ENCODE results near the gene TMEM184B. TPM values are rescaled to one million over a fixed set of nuclear protein-coding genes. Genes with fewer than 3 reads are reported as not detected.

The TMEM184B gene
- total RNA-seq, 1 experiment from 2014 or later, result 54.2 TPM

GRCh38 chr22:38205261-38206128 lies 67.3 kb downstream of the TMEM184B start:
- no peak overlapping the region for H3K4me3 ChIP-seq (ENCODE audit: low read depth in 2 of 2, low read length in 2 of 2)
- H3K36me3 ChIP-seq (ENCODE audit: control insufficient read depth, insufficient read depth, low read length), result no peaks in the 10 kb centered on the region; the same call in 1 of the 2 replicates
- TF ChIP-seq TCF7L2 (IDR thresholded peaks at IDR 0.05; ENCODE audit: low read depth, low read length), result no peak
- no peak for TF ChIP-seq SIN3A (IDR thresholded peaks at IDR 0.05; ENCODE audit: borderline replicate concordance, insufficient read depth, low read depth, low read length)
- no peak for TF ChIP-seq REST (IDR thresholded peaks at IDR 0.05; ENCODE audit: insufficient read depth in 1 of 2, low read depth in 2 of 2, low read length in 1 of 2)
- no peak for TF ChIP-seq POLR2AphosphoS5 (IDR thresholded peaks at IDR 0.05; ENCODE audit: low read depth, low read length)
- TF ChIP-seq CTCF (IDR thresholded peaks at IDR 0.05), result no peak
- intact Hi-C loops (cut with micrococcal nuclease; ENCODE audit: unreplicated experiment), result no loop called here
- H3K4me1 ChIP-seq (ENCODE audit: control insufficient read depth, insufficient read depth, low read length), result no peaks in the 10 kb centered on the region; the same call in 1 of the 2 replicates
- in situ Hi-C loops (cut with HindIII; ENCODE audit: low pct_unique_long_range_greater_than_20kb, low sequenced_read_pairs), result no loop called here
- no TSS peak for BruUV-seq (replicated peaks)
- DNase-seq (ENCODE audit: low read depth, low spot score) (no peak), ATAC-seq (no peak)
- H3K9me3 ChIP-seq (ENCODE audit: control insufficient read depth, insufficient read depth, low read depth, low read length), result no peaks in the 10 kb centered on the region
- H3K27ac ChIP-seq (ENCODE audit: low read length), result no peak overlapping the region
- ChIA-PET POLR2A (interaction anchor here (0.7 kb wide), 1 partner anchor 95 kb away, joined by 3 read pairs; the partner anchor contains the start of gene BAIAP2L2), CTCF (no interaction called here)
- no peaks in the 10 kb centered on the region for H3K27me3 ChIP-seq (ENCODE audit: control insufficient read depth, insufficient read depth, low read length)

- DNase-seq (ENCODE audit: low read depth, low spot score), result no peak
- in situ Hi-C loops (cut with HindIII; ENCODE audit: low pct_unique_long_range_greater_than_20kb, low sequenced_read_pairs) (no loop called here), intact Hi-C loops (cut with micrococcal nuclease; ENCODE audit: unreplicated experiment) (no loop called here)
- no peak for TF ChIP-seq TCF7L2 (IDR thresholded peaks at IDR 0.05; ENCODE audit: low read depth, low read length)
- TF ChIP-seq POLR2AphosphoS5 (IDR thresholded peaks at IDR 0.05; ENCODE audit: low read depth, low read length), result no peak
- TF ChIP-seq REST (IDR thresholded peaks at IDR 0.05; ENCODE audit: insufficient read depth in 1 of 2, low read depth in 2 of 2, low read length in 1 of 2), result no peak
- TF ChIP-seq SIN3A (IDR thresholded peaks at IDR 0.05; ENCODE audit: borderline replicate concordance, insufficient read depth, low read depth, low read length), result no peak
- TF ChIP-seq CTCF (IDR thresholded peaks at IDR 0.05), result no peak
- H3K9me3 ChIP-seq (ENCODE audit: control insufficient read depth, insufficient read depth, low read depth, low read length), result no peaks in the 10 kb centered on the region
- ChIA-PET POLR2A (no interaction called here), CTCF (no interaction called here)
- BruUV-seq (replicated peaks), result no TSS peak
- no peak overlapping the region for H3K4me3 ChIP-seq (ENCODE audit: low read depth in 2 of 2, low read length in 2 of 2)
- H3K36me3 ChIP-seq (ENCODE audit: control insufficient read depth, insufficient read depth, low read length), result no peaks in the 10 kb centered on the region; the same call in 1 of the 2 replicates
- H3K27ac ChIP-seq (ENCODE audit: low read length), result no peak overlapping the region
- ATAC-seq, result no peak
- H3K4me1 ChIP-seq (ENCODE audit: control insufficient read depth, insufficient read depth, low read length), result no peaks in the 10 kb centered on the region; the same call in 1 of the 2 replicates
- H3K27me3 ChIP-seq (ENCODE audit: control insufficient read depth, insufficient read depth, low read length), result no peaks in the 10 kb centered on the region
These were observed 68.0 kb downstream of the TMEM184B start for GRCh38 chr22:38204784-38205183.

All from Panc1 (cell line).